K562 (cell line): ENCODE results near the gene CRKL. TPM values are rescaled to one million over a fixed set of nuclear protein-coding genes. Genes with fewer than 3 reads are reported as not detected.

Experiments
- BMI1 ChIP-seq: fragments of 150-350 bp; IDR thresholded peaks from 2 replicates; pipeline ENCODE4 v1.6.1; 2014; ENCODE audit warnings: low read length
- CBX2 ChIP-seq: fragments of 200-600 bp; sonication (generic); IDR thresholded peaks from one replicate; pipeline ENCODE4 v1.6.1; 2012; ENCODE audit warnings: mild to moderate bottlenecking, low read length, inconsistent platforms; ENCODE audit not compliant: insufficient read depth, poor library complexity, severe bottlenecking
- EP400 ChIP-seq: fragments of 450-650 bp; IDR thresholded peaks from 2 replicates; pipeline ENCODE4 v1.6.1; 2017; ENCODE audit warnings: antibody characterized with exemption, mild to moderate bottlenecking, moderate library complexity
- IRF1 ChIP-seq: sonication (generic); formaldehyde crosslinking; IDR thresholded peaks from 2 replicates; pipeline ENCODE4 v1.8.0; 2022; ENCODE audit warnings: missing genetic modification reagents, mild to moderate bottlenecking, borderline replicate concordance
- MEF2D ChIP-seq: conservative IDR thresholded peaks from 2 replicates; pipeline ENCODE4 v1.6.1; 2016; ENCODE audit warnings: low read depth, missing genetic modification characterization, missing compliant biosample characterization
- NR2F6 ChIP-seq: fragments of 450-650 bp; formaldehyde crosslinking; IDR thresholded peaks from 2 replicates; pipeline ENCODE4 v1.4.0; 2020; ENCODE audit warnings: mild to moderate bottlenecking
- PCBP2 ChIP-seq: fragments of 200-400 bp; formaldehyde crosslinking; IDR thresholded peaks from 2 replicates; pipeline ENCODE4 v1.6.1; 2018; ENCODE audit warnings: low read length, low read depth, mild to moderate bottlenecking, moderate library complexity; ENCODE audit not compliant: poor library complexity, severe bottlenecking
- ZC3H8 ChIP-seq: fragments of 450-650 bp; IDR thresholded peaks from 2 replicates; pipeline ENCODE4 v1.6.1; 2017
- ZNF134 ChIP-seq: fragments of 250-450 bp; sonication (Bioruptor Pico); conservative IDR thresholded peaks from 2 replicates; pipeline ENCODE4 v1.4.0; 2020
- ZNF398 ChIP-seq: fragments of 250-450 bp; sonication (Bioruptor Pico); IDR thresholded peaks from 2 replicates; pipeline ENCODE4 v1.8.0; 2021; ENCODE audit warnings: moderate library complexity, mild to moderate bottlenecking, inconsistent platforms
- ZNF512 ChIP-seq: IDR thresholded peaks from 2 replicates; pipeline ENCODE4 v1.6.1; 2016; ENCODE audit warnings: missing genetic modification characterization, missing compliant biosample characterization
- ZNF655 ChIP-seq: fragments of 250-450 bp; sonication (Bioruptor Pico); IDR thresholded peaks from 2 replicates; pipeline ENCODE4 v1.5.0; 2021
- polyA plus RNA-seq, 8 experiments: library from polyadenylated mRNA; depleted of rRNA in 4 of 8; stranded (reverse) in 5 of 8; unstranded in 3 of 8; fragments of >200 nt; fragmentation: Nextera tagmentation in 2 of 8; fragmentation: Illumina TruSeq in 1 of 8; extraction: Ambion mirVana in 2 of 8; extraction: Trizol in 1 of 8; gene quantifications; 2 replicates each; pipeline versions ENCODE4 v1.2.1 to v1.2.3, GENCODE V29; 2011 to 2014; ENCODE audit warnings: inconsistent platforms in 1 of 8, missing spikeins in 1 of 8
- total RNA-seq, 7 experiments: library from RNA; depleted of rRNA in 6 of 7; stranded (reverse); fragments of >200 nt in 6 of 7; fragmentation: Illumina TruSeq in 2 of 7; extraction: Trizol in 2 of 7; gene quantifications; 2 replicates each; pipeline versions ENCODE4 v1.2.1 to v1.2.3, GENCODE V29; 2011 to 2021; ENCODE audit warnings: low replicate concordance in 1 of 7
- TF ChIP-seq, protein P1 (sequence below): sonication (generic); IDR thresholded peaks from 2 replicates; pipeline ENCODE4 v1.6.1; 2016
- TF ChIP-seq, protein P2 (sequence below): sonication (generic); formaldehyde crosslinking; IDR thresholded peaks from 2 replicates; pipeline ENCODE4 v1.8.0; 2023; ENCODE audit warnings: missing genetic modification reagents, mild to moderate bottlenecking, borderline replicate concordance

CRKL gene
- total and polyA plus RNA-seq, 9 of the 15 experiments (the other 6 are each of a cell fraction or from before 2014, with no cell fraction given): 100 to 263 (median 124) TPM

DNA sequence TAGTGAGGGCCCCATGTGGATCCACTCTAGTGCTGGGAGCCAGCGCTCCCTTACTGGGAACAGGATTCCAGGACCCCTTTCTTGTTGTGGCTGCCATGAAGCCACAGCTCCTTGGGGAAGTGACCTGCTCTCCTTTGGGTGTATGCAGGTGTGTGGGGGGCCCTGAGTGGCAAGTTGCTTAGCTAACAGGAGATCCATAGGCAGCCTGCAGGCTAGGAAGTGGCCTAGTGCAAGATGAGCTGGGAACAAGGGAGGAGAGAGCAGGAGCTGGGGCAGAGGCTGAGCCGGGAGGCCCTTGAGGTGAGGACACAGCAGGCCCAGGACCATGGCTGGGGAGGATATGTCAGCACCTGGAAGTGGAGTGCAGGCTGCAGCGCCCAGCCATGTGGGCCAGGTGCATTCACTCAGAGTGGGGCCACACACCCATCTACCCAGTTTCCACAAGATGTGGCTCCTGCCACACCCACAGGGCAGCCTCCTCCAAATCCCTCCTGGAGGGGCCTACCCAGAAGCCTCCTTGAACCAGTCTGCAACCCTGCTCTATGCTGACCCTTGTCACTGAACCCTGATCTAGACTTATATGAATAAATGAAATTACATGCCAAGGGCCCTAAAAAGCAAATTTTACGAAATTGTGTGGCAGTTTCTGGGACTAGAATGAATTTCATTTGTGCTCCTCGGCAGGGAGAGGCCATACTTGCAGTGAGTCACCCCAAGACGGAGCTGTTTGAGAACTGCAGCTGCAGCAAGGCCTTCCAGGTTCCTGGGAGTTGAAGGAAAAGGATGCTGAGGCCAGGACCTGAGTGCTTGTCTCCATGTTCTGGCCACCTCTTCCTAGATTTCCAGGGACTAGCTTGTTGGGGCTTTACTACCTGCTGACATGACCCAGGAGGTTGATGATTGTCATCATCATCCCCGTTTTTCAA lies 81.5 kb downstream of the CRKL start (continued):
- no peak for TF ChIP-seq CBX2
- TF ChIP-seq ZNF655 (CRISPR knock-in tag): no peak
- TF ChIP-seq MEF2D (tag): no peak
- TF ChIP-seq, protein P1, sequence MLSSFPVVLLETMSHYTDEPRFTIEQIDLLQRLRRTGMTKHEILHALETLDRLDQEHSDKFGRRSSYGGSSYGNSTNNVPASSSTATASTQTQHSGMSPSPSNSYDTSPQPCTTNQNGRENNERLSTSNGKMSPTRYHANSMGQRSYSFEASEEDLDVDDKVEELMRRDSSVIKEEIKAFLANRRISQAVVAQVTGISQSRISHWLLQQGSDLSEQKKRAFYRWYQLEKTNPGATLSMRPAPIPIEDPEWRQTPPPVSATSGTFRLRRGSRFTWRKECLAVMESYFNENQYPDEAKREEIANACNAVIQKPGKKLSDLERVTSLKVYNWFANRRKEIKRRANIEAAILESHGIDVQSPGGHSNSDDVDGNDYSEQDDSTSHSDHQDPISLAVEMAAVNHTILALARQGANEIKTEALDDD: no peak
- TF ChIP-seq ZC3H8: no peak
- peak; percentile 88 for TF ChIP-seq NR2F6 (CRISPR knock-in tag)
- no peak for TF ChIP-seq EP400
- TF ChIP-seq ZNF512 (tag): no peak
- no peak for TF ChIP-seq ZNF398
- TF ChIP-seq ZNF134 (CRISPR knock-in tag): 0 out of 2 replicates have a peak, but pooled peaks have one; percentile 26
- no peak for TF ChIP-seq PCBP2
- TF ChIP-seq, protein P2, sequence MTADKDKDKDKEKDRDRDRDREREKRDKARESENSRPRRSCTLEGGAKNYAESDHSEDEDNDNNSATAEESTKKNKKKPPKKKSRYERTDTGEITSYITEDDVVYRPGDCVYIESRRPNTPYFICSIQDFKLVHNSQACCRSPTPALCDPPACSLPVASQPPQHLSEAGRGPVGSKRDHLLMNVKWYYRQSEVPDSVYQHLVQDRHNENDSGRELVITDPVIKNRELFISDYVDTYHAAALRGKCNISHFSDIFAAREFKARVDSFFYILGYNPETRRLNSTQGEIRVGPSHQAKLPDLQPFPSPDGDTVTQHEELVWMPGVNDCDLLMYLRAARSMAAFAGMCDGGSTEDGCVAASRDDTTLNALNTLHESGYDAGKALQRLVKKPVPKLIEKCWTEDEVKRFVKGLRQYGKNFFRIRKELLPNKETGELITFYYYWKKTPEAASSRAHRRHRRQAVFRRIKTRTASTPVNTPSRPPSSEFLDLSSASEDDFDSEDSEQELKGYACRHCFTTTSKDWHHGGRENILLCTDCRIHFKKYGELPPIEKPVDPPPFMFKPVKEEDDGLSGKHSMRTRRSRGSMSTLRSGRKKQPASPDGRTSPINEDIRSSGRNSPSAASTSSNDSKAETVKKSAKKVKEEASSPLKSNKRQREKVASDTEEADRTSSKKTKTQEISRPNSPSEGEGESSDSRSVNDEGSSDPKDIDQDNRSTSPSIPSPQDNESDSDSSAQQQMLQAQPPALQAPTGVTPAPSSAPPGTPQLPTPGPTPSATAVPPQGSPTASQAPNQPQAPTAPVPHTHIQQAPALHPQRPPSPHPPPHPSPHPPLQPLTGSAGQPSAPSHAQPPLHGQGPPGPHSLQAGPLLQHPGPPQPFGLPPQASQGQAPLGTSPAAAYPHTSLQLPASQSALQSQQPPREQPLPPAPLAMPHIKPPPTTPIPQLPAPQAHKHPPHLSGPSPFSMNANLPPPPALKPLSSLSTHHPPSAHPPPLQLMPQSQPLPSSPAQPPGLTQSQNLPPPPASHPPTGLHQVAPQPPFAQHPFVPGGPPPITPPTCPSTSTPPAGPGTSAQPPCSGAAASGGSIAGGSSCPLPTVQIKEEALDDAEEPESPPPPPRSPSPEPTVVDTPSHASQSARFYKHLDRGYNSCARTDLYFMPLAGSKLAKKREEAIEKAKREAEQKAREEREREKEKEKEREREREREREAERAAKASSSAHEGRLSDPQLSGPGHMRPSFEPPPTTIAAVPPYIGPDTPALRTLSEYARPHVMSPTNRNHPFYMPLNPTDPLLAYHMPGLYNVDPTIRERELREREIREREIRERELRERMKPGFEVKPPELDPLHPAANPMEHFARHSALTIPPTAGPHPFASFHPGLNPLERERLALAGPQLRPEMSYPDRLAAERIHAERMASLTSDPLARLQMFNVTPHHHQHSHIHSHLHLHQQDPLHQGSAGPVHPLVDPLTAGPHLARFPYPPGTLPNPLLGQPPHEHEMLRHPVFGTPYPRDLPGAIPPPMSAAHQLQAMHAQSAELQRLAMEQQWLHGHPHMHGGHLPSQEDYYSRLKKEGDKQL: no peak
- TF ChIP-seq BMI1: no peak
- no peak for TF ChIP-seq IRF1 (CRISPR knock-in tag)
